Measurements from ENCODE around the gene SAP30BP. TPM values are rescaled to one million over a fixed set of nuclear protein-coding genes. Genes with fewer than 3 reads are reported as not detected.

SAP30BP gene
- total and polyA plus RNA-seq, 8 donors, result 58.9 to 111 (median 101) TPM

- ATAC-seq (no peak), DNase-seq (no peak)
- H3K4me1 ChIP-seq, result peaks cover 13 to 54% of the 10 kb centered on the region in 2 donors
- TF ChIP-seq CTCF (IDR thresholded peaks at IDR 0.05), result no peak
- intact Hi-C loops (cut with DNase I), result no loop called here
- H3K4me3 ChIP-seq, result no peak overlapping the region
- H3K27me3 ChIP-seq, result no peaks in the 10 kb centered on the region
- no peaks in the 10 kb centered on the region for H3K9me3 ChIP-seq
- peaks cover 0 to 37% of the 10 kb centered on the region in 2 donors for H3K36me3 ChIP-seq
- H3K27ac ChIP-seq, result peak overlapping the region in 1 of 2 donors; percentile 21
Measured at GRCh38 chr17:75681289-75681688, 14.2 kb downstream of the SAP30BP start.

GRCh38 chr17:75683583-75683982 lies 16.4 kb downstream of the SAP30BP start:
- H3K27ac ChIP-seq, result peak overlapping the region in 1 of 2 donors; percentile 9
- no peak overlapping the region for H3K4me3 ChIP-seq
- H3K9me3 ChIP-seq, result no peaks in the 10 kb centered on the region
- ATAC-seq (peak; percentile 12), DNase-seq (no peak)
- TF ChIP-seq CTCF (IDR thresholded peaks at IDR 0.05), result no peak
- intact Hi-C loops (cut with DNase I), result no loop called here
- no peaks in the 10 kb centered on the region for H3K27me3 ChIP-seq
- H3K4me1 ChIP-seq, result peaks cover 13 to 77% of the 10 kb centered on the region in 2 donors
- peaks cover 0 to 25% of the 10 kb centered on the region in 2 donors for H3K36me3 ChIP-seq

- intact Hi-C loops (cut with DNase I), result no loop called here
- DNase-seq, result no peak
- ATAC-seq, result no peak
- H3K36me3 ChIP-seq, result peaks cover 0 to 20% of the 10 kb centered on the region in 2 donors
- H3K27ac ChIP-seq, result peak overlapping the region; percentile 7 to 14
- H3K4me1 ChIP-seq, result peaks cover 13 to 80% of the 10 kb centered on the region in 2 donors
- H3K4me3 ChIP-seq, result no peak overlapping the region
- H3K27me3 ChIP-seq, result no peaks in the 10 kb centered on the region
- H3K9me3 ChIP-seq, result no peaks in the 10 kb centered on the region
- no peak for TF ChIP-seq CTCF (IDR thresholded peaks at IDR 0.05)
Measured at GRCh38 chr17:75684249-75684648, 17.1 kb downstream of the SAP30BP start.

DNA sequence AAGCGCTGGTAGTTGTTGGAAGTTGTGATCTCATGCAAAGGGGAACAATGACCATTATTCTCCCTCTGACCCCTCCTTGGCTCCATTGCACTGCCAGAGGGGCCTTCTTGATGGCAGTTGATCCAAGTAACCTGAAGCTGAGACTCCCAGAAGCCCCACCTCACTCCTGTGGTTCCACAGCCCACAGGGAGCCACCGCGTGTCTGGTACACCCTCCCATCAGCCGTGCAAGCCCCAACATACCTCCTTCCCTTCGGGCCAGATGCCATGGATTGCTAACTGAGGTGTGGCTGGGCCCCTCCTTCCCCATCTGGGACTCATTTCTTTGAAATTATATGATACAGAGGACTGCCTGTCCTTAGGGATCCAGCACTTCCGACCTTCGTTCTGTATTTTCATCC lies 17.8 kb downstream of the SAP30BP start:
- peak overlapping the region; percentile 7 to 91 for H3K27ac ChIP-seq
- H3K9me3 ChIP-seq, result no peaks in the 10 kb centered on the region
- no peak for DNase-seq
- H3K36me3 ChIP-seq, result peaks cover 0 to 13% of the 10 kb centered on the region in 2 donors
- intact Hi-C loops (cut with DNase I), result no loop called here
- H3K4me3 ChIP-seq, result no peak overlapping the region
- ATAC-seq, result peak; percentile 65
- TF ChIP-seq CTCF (IDR thresholded peaks at IDR 0.05), result no peak
- peaks cover 13 to 80% of the 10 kb centered on the region in 2 donors for H3K4me1 ChIP-seq
- no peaks in the 10 kb centered on the region for H3K27me3 ChIP-seq

GRCh38 chr17:75685499-75685898 lies 18.4 kb downstream of the SAP30BP start:
- no peak for TF ChIP-seq CTCF (IDR thresholded peaks at IDR 0.05)
- peaks cover 13 to 80% of the 10 kb centered on the region in 2 donors for H3K4me1 ChIP-seq
- ATAC-seq (no peak), DNase-seq (no peak)
- intact Hi-C loops (cut with DNase I), result no loop called here
- H3K27me3 ChIP-seq, result no peaks in the 10 kb centered on the region
- peak overlapping the region; percentile 26 to 91 for H3K27ac ChIP-seq
- H3K36me3 ChIP-seq, result peaks cover 0 to 9% of the 10 kb centered on the region in 2 donors
- no peak overlapping the region for H3K4me3 ChIP-seq
- H3K9me3 ChIP-seq, result no peaks in the 10 kb centered on the region
